Neural cell (in vitro differentiated cells): ENCODE measurements around the gene TTN. TPM values are rescaled to one million over a fixed set of nuclear protein-coding genes. Genes with fewer than 3 reads are reported as not detected.

Source experiments
- H2AFZ ChIP-seq: fragments of 200-600, 300-800 bp; sonication (generic), shearing (Covaris generic); 2 replicates; pipeline ENCODE4 v1.6.0; 2014; ENCODE audit warnings: low read depth, mild to moderate bottlenecking, antibody characterized with exemption, low read length, moderate library complexity
- H3F3A ChIP-seq: fragments of 200-600 bp; shearing (Covaris generic); 2 replicates; pipeline ENCODE4 v1.6.1; 2016; ENCODE audit warnings: mild to moderate bottlenecking, moderate library complexity, mixed read lengths, antibody characterized with exemption, low read length; ENCODE audit not compliant: insufficient read depth, poor library complexity, severe bottlenecking
- H3K27ac ChIP-seq: fragments of 200-600, 300-800 bp; sonication (generic), shearing (Covaris generic); 2 replicates; pipeline ENCODE4 v1.5.1; 2014; ENCODE audit warnings: mild to moderate bottlenecking, low read length, moderate library complexity
- H3K27me3 ChIP-seq: fragments of 300-800, 200-600 bp; sonication (generic), shearing (Covaris generic); 2 replicates; pipeline ENCODE4 v1.6.0; 2014; ENCODE audit warnings: mild to moderate bottlenecking, low read depth, low read length, moderate library complexity; ENCODE audit not compliant: insufficient read depth
- H3K36me3 ChIP-seq: fragments of 300-800, 200-600 bp; sonication (generic), shearing (Covaris generic); 2 replicates; pipeline ENCODE4 v1.5.1; 2014; ENCODE audit warnings: mild to moderate bottlenecking, antibody characterized with exemption, low read length, moderate library complexity; ENCODE audit not compliant: insufficient read depth
- H3K4me2 ChIP-seq: fragments of 300-800, 200-600 bp; sonication (generic), shearing (Covaris generic); 2 replicates; pipeline ENCODE4 v1.6.0; 2014; ENCODE audit warnings: mild to moderate bottlenecking, low read length
- H3K4me3 ChIP-seq: fragments of 300-800, 200-600 bp; sonication (generic), shearing (Covaris generic); 2 replicates; pipeline ENCODE4 v1.5.1; 2014; ENCODE audit warnings: mild to moderate bottlenecking, low read length, moderate library complexity
- H3K79me2 ChIP-seq: fragments of 200-600 bp; shearing (Covaris generic); replicated peaks from 2 replicates; pipeline ENCODE4 v1.6.0; 2014; ENCODE audit warnings: mild to moderate bottlenecking, low read length, moderate library complexity; ENCODE audit not compliant: insufficient read depth
- H3K9ac ChIP-seq: fragments of 300-800, 200-600 bp; sonication (generic), shearing (Covaris generic); 2 replicates; pipeline ENCODE4 v1.6.1; 2016; ENCODE audit warnings: mild to moderate bottlenecking, low read length, mixed read lengths
- H3K9me2 ChIP-seq: fragments of 200-600 bp; shearing (Covaris generic); 2 replicates; pipeline ENCODE4 v1.6.1; 2016; ENCODE audit warnings: mild to moderate bottlenecking, low read length, mixed read lengths; ENCODE audit not compliant: insufficient read depth
- H3K9me3 ChIP-seq: fragments of 200-600, 300-800 bp; sonication (generic), shearing (Covaris generic); 2 replicates; pipeline ENCODE4 v1.6.1; 2016; ENCODE audit warnings: mild to moderate bottlenecking, mixed run types, low read length, moderate library complexity, mixed read lengths
- H4K20me1 ChIP-seq: fragments of 200-600 bp; shearing (Covaris generic); 2 replicates; pipeline ENCODE4 v1.6.1; 2016; ENCODE audit warnings: mild to moderate bottlenecking, mixed run types; ENCODE audit not compliant: insufficient read depth
- CTCF ChIP-seq: fragments of 450-650 bp; IDR thresholded peaks from 2 replicates; pipeline ENCODE4 v1.5.1; 2014; ENCODE audit warnings: antibody characterized with exemption, mild to moderate bottlenecking, moderate library complexity; ENCODE audit not compliant: poor library complexity, severe bottlenecking
- EP300 ChIP-seq: fragments of 450-650 bp; conservative IDR thresholded peaks from 2 replicates; pipeline ENCODE4 v1.6.1; 2014; ENCODE audit warnings: antibody characterized with exemption, mild to moderate bottlenecking, moderate library complexity; ENCODE audit not compliant: poor library complexity, severe bottlenecking
- EZH2 ChIP-seq: fragments of 200-600, 300-800 bp; shearing (Covaris generic), sonication (generic); IDR thresholded peaks from 2 replicates; pipeline ENCODE4 v1.6.1; 2014; ENCODE audit warnings: antibody characterized with exemption, low read length, borderline replicate concordance, mild to moderate bottlenecking; ENCODE audit not compliant: insufficient read depth, poor library complexity, severe bottlenecking
- MXI1 ChIP-seq: fragments of 450-650 bp; conservative IDR thresholded peaks from 2 replicates; pipeline ENCODE4 v1.6.1; 2014; ENCODE audit warnings: antibody characterized with exemption, mild to moderate bottlenecking; ENCODE audit not compliant: poor library complexity, severe bottlenecking
- POLR2AphosphoS5 ChIP-seq: IDR thresholded peaks from 2 replicates; pipeline ENCODE4 v1.6.1; 2012
- RAD21 ChIP-seq: fragments of 450-650 bp; conservative IDR thresholded peaks from 2 replicates; pipeline ENCODE4 v1.6.1; 2014; ENCODE audit warnings: antibody characterized with exemption, mild to moderate bottlenecking, moderate library complexity
- REST ChIP-seq: IDR thresholded peaks from 2 replicates; pipeline ENCODE4 v1.6.1; 2012; ENCODE audit warnings: borderline replicate concordance
- SMC3 ChIP-seq: fragments of 450-650 bp; conservative IDR thresholded peaks from 2 replicates; pipeline ENCODE4 v1.6.1; 2014; ENCODE audit warnings: antibody characterized with exemption, mild to moderate bottlenecking, moderate library complexity; ENCODE audit not compliant: poor library complexity
- TAF1 ChIP-seq: IDR thresholded peaks from 2 replicates; pipeline ENCODE4 v1.6.1; 2012; ENCODE audit warnings: low read depth
- polyA plus RNA-seq: library from polyadenylated mRNA; depleted of rRNA; stranded (reverse); fragments of >200 nt; gene quantifications from 2 replicates; pipeline ENCODE4 v1.2.3, GENCODE V29; 2014

TTN gene
- polyA plus RNA-seq, 1 donor from 2014 or later: 0.10 TPM

GRCh38 chr2:178529194-178529593 lies 278.0 kb downstream of the TTN start:
- no peaks in the 10 kb centered on the region for H3K9me2 ChIP-seq
- peaks cover 3% of the 10 kb centered on the region for H3K36me3 ChIP-seq
- H3K4me2 ChIP-seq: no peak overlapping the region
- no peak overlapping the region for H3K27ac ChIP-seq
- H3K9me3 ChIP-seq: no peaks in the 10 kb centered on the region
- H3K27me3 ChIP-seq: no peaks in the 10 kb centered on the region
- H3K9ac ChIP-seq: no peak overlapping the region
- peaks cover 4% of the 10 kb centered on the region for H3K79me2 ChIP-seq
- H2AFZ ChIP-seq: no peak overlapping the region
- no peak overlapping the region for H3K4me3 ChIP-seq
- TF ChIP-seq MXI1 (no peak), REST (no peak), SMC3 (no peak), RAD21 (no peak), EZH2 (no peak), EP300 (no peak), TAF1 (no peak), POLR2AphosphoS5 (no peak), CTCF (no peak)
- H3F3A ChIP-seq: no peaks in the 10 kb centered on the region
- no peaks in the 10 kb centered on the region for H4K20me1 ChIP-seq

GRCh38 chr2:178528647-178529046 lies 278.6 kb downstream of the TTN start:
- no peak overlapping the region for H2AFZ ChIP-seq
- no peaks in the 10 kb centered on the region for H3K27me3 ChIP-seq
- H3K9ac ChIP-seq: no peak overlapping the region
- H3K4me2 ChIP-seq: no peak overlapping the region
- TF ChIP-seq CTCF: no peak
- no peak for TF ChIP-seq MXI1
- no peak for TF ChIP-seq TAF1
- TF ChIP-seq REST: no peak
- no peak for TF ChIP-seq SMC3
- no peak for TF ChIP-seq EZH2
- TF ChIP-seq EP300: no peak
- TF ChIP-seq POLR2AphosphoS5: no peak
- no peak for TF ChIP-seq RAD21
- no peaks in the 10 kb centered on the region for H3K36me3 ChIP-seq
- H3K27ac ChIP-seq: no peak overlapping the region
- no peaks in the 10 kb centered on the region for H3F3A ChIP-seq
- H3K4me3 ChIP-seq: no peak overlapping the region
- H3K9me2 ChIP-seq: no peaks in the 10 kb centered on the region
- H4K20me1 ChIP-seq: no peaks in the 10 kb centered on the region
- no peaks in the 10 kb centered on the region for H3K9me3 ChIP-seq
- H3K79me2 ChIP-seq: peaks cover 8% of the 10 kb centered on the region
